Erythroblast (primary cell): ENCODE results near the gene DRC7.

Experiments
- GATA1 ChIP-seq: IDR thresholded peaks from 2 replicates; pipeline ENCODE4 v1.6.1; 2011; ENCODE audit warnings: low read depth, mild to moderate bottlenecking, control low read depth, low read length, moderate library complexity
- POLR2A ChIP-seq: IDR thresholded peaks from 2 replicates; pipeline ENCODE4 v1.6.1; 2011; ENCODE audit warnings: mild to moderate bottlenecking, low read length

GRCh38 chr16:57724531-57724930 is 29.9 kb downstream of the DRC7 start:
- TF ChIP-seq POLR2A = no peak
- TF ChIP-seq GATA1 = no peak
